Measurements from ENCODE around the gene SFI1.

DNA sequence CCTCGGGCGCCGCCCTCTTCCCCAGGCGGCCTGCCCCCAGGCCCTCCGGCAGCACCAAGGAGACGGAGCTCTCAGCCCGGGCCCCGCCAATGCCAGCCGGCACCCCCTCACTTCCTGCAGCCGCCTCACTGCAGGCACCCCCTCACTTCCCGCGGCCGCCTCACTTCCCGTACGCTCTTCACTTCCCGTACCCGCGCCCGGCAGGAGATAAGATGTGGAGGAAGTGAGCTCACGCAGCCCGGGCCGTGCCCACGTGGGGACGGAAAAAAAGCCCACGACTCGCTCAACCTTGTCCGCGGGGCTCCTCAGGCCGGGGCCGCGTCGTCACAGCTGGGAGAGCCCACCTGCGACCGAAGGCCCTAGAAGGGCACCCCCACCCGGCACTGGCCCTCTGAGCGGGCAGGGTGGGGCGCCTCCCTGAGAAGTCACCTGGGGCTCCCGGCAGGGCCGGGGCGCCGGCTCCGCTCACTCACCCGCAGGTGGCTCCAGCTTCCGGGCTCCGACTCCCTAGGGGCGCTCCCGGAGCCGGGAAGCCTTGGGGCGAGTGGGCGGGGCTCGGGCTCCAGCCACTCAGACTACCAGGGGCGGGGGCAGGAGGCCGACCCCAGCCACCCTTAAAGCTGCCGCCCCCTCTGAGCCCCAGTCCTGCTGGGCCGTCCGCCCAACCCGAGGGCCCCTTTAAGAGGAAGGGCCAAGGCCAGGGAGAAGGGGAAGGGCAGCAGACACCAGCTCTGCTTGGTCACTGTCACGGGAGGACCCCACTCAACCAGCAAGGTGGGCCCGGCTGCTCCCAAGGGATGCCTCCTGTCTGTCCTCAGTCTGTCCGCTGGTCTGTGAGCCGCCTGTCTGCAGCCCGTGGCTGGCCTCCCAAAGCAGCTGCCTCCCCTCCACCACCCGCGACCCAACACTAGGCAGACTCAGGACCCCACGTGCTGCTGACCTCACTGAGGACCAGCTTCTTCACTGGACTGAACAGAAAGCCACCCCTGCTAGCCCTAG, 134.3 kb downstream of the SFI1 start:
- TF ChIP-seq, protein P1, sequence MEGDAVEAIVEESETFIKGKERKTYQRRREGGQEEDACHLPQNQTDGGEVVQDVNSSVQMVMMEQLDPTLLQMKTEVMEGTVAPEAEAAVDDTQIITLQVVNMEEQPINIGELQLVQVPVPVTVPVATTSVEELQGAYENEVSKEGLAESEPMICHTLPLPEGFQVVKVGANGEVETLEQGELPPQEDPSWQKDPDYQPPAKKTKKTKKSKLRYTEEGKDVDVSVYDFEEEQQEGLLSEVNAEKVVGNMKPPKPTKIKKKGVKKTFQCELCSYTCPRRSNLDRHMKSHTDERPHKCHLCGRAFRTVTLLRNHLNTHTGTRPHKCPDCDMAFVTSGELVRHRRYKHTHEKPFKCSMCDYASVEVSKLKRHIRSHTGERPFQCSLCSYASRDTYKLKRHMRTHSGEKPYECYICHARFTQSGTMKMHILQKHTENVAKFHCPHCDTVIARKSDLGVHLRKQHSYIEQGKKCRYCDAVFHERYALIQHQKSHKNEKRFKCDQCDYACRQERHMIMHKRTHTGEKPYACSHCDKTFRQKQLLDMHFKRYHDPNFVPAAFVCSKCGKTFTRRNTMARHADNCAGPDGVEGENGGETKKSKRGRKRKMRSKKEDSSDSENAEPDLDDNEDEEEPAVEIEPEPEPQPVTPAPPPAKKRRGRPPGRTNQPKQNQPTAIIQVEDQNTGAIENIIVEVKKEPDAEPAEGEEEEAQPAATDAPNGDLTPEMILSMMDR (IDR thresholded peaks at IDR 0.05), result no peak
- peak in 1 of 2 donors; percentile 46 for TF ChIP-seq POLR2A (IDR thresholded peaks at IDR 0.05)

Measured in thyroid gland (tissue), 4 donors.